GM18498 (cell line): ENCODE results near the gene PSIP1.
"Not testable (repeated sequence)": the region's sequence is repeated elsewhere in the genome, so short reads cannot be mapped to it uniquely, and the experiment has no call there.

Experiments used
- ATAC-seq: cut with Tn5 transposase; IDR thresholded peaks from one replicate; pipeline ENCODE4 v1.9.1; 2021; ENCODE audit warnings: mild to moderate bottlenecking, moderate library complexity; ENCODE audit not compliant: unreplicated experiment

Gene PSIP1

GRCh38 chr9:15510789-15511575 lies at the start of gene PSIP1:
Gene PSIP1, minus strand, starts transcription at chr9:15510970. Its CDS starts 782 bp downstream, at chr9:15510188.
- peak; percentile 84 for ATAC-seq

GRCh38 chr9:15553528-15553898 lies 42.7 kb upstream of the PSIP1 start:
- ATAC-seq = peak; percentile 22

- ATAC-seq = peak; percentile 83
These were observed 42.1 kb upstream of the PSIP1 start, which contains the start of gene CCDC171 for GRCh38 chr9:15552636-15553527. Gene CCDC171, plus strand, starts transcription at chr9:15553043. Its CDS starts 11,046 bp downstream, at chr9:15564089.

GRCh38 chr9:15549611-15550010 lies 38.8 kb upstream of the PSIP1 start:
- no peak for ATAC-seq

DNA sequence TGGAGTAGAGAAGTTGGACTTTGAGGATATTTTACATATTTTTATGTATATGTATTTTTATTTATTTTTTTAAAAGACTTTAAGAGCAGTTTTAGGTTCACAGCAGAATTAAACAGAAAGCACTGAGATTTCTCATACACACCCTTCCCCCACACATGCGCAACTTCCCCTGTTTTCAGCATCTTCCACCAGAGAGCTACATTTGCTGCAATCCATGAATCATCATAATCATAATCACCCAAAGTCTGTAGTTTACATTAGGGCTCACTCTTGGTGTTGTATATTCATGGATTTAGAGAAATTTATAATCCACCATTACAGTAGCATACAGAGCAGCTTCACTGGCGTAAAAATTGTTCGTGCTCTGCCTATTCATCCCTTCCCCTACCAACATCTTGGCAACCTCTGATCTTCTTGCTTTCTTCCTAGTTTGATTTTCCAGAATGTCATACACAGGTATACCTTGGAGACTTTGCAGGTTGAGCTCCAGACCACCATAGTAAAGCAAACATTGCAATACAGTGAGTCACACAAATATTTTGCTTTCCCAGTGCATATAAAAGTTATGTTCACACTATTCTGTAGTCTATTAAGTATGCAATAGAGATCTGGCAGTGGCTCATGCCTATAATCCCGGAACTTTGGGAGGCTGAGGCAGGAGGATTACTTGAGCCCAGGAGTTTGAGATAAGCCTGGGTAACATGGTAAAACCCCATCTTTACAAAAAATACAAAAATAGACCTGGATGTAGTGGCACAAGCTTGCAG lies 32.5 kb upstream of the PSIP1 start:
- no peak for ATAC-seq

- no peak for ATAC-seq
These were observed 31.9 kb upstream of the PSIP1 start for GRCh38 chr9:15542624-15543023.

GRCh38 chr9:15541872-15542271 lies 31.1 kb upstream of the PSIP1 start:
- ATAC-seq = no peak

GRCh38 chr9:15531380-15531779 lies 20.6 kb upstream of the PSIP1 start:
- peak; percentile 23 for ATAC-seq

- ATAC-seq = peak; percentile 89
These were observed 19.0 kb upstream of the PSIP1 start for GRCh38 chr9:15529566-15530324.

DNA sequence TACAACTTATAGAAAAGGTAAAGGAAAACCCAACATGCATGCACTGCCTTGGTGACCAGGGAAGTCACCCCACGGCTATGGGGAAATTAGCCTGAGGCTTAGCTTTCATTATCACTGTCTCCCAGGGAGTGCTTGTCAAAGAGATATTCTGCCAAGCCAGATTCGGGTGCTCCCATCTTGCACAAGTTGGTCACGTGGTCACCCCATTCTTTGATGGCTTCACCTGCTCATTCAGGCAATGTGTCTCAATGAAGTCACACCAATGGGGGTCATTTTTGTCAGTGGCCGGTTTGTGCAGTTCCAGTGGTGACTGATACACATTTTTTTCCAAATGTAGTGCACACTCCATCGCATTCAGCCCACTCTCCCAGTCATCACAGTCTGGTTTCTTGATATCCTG lies 16.3 kb upstream of the PSIP1 start:
- ATAC-seq = not testable (repeated sequence)

- no peak for ATAC-seq
These were observed 15.2 kb upstream of the PSIP1 start for GRCh38 chr9:15525958-15526357.

DNA sequence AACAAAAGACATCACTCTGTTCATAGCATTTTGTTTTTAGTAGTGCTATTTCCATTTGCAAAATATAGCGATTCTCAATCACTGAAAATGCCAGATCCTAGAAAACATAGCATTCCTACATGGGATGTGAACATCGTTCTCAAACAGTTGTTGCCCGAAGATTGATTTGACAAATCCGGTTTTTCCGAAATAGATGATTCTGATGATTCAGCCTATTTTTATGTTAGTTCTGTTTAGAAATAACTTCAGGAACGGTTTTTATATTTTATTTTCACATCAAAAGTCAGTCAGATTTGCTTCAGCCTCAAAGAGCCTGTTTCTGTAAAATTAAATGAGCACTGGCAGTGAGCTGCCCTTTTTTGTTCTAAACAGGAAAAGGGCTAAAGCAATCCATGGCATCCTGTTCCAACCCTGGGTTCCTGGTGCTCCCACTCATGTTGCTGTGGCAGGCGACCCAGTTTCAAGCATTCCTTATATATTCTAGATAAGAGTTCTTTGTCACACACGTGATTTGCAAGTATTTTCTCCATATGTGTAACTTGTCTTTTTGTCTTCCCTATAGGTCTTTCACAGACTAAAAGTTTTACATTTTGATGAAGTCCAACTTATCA lies 14.2 kb upstream of the PSIP1 start:
- no peak for ATAC-seq

DNA sequence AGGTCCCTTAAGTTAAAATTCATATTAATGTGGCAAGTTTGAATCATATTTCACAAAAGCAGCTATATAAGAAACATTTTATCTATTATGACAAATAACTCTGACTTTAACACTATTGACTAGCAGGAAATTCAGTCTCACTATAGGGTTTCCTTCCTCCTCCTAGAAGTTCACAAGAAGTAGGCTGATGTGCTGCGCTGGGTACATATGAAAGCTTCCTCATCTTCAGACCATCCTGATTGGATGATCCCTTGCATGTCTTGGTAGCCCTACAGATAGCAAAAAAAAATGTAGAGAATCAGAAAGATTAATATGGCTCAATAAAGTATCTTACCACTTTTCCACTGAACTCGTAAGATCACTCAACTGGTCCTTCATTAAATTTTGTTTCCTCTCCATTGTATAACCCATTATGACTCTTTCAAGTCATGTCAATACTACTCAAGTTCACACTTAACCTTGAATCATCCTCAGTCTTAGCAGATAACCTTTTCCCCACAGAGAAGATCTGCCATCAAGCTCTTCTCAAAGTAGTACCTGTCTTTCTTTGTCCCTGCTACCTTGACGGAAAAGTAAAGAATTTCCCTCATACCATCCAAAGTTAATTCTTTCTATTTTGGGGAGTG lies 11.5 kb upstream of the PSIP1 start:
- no peak for ATAC-seq

DNA sequence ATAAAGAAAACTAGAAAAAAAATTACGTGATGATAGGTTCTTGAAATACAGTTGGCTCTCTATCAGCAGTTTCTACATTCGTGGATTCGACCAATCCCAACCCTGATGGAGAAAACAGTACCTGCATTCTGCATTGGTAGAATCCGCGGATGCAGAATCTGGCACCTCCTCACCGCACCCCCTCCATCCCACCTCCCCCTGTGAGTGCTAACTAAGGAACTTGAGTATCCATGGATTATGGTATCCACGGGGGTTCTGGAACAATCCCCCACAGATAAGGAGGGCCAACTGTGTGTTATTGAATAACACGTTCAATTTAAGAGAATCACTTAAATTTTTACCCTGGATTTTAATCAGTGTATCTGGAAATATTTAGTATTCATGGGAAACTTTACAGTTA lies 10.5 kb upstream of the PSIP1 start:
- no peak for ATAC-seq

DNA sequence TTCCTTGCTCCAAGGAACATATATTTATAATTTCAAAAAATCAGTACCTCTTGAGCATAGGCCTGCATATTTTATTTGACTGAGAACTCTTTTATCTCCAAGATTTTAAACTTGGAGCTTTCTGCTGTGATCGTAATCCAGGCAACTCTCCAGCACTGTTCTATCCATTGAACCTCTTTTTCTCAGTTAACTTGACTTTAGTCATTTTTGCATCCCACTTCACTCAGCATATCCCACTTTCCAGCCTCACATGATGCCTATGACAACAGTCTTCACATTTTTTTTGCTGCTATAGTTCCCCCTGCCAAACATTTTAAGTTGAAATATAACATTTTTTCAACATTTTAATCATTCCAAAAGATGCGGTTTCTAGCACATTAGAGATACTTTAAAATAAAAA lies 9.1 kb upstream of the PSIP1 start:
- no peak for ATAC-seq

DNA sequence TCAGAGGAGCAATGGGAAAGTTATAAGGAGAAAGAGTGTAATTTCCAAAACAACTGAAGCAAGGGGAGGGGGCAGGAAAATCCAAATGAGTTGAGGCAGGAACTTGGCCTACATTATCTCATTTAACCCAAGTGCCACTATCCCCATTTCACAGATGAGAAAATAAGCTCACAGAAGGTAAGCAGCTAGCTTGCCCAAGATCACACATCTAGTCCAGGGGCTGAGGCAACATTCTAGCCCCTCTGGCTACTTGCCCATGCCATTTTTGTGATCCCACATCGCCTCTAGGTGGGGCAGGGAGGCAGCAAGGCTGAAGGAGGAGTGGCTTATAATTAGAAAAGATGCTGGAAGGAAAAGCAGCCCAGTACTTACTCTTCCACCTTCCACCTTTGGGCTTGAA lies 2.6 kb upstream of the PSIP1 start:
- no peak for ATAC-seq

DNA sequence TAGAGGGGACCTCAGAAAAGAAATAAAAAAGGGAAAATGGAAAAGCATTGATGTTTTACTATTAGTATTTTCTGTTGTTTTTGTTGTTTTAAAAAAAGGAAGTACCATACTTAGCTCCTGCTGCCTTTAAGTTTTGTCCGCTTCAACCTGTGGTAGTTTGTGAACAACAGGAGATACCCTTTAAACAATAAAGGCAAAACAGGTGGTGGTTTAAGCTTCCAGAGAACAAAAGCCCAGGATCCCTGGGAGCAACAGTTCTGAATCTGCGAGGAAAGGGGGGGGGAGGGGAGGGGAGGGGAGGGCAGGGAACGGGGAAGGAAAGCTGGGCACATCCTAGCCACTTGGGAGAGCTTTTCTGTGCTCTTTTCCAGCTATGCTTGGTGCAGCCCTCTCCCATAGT lies 2.1 kb upstream of the PSIP1 start:
- no peak for ATAC-seq

GRCh38 chr9:15512204-15512603 lies 1.4 kb upstream of the PSIP1 start:
- ATAC-seq = no peak

DNA sequence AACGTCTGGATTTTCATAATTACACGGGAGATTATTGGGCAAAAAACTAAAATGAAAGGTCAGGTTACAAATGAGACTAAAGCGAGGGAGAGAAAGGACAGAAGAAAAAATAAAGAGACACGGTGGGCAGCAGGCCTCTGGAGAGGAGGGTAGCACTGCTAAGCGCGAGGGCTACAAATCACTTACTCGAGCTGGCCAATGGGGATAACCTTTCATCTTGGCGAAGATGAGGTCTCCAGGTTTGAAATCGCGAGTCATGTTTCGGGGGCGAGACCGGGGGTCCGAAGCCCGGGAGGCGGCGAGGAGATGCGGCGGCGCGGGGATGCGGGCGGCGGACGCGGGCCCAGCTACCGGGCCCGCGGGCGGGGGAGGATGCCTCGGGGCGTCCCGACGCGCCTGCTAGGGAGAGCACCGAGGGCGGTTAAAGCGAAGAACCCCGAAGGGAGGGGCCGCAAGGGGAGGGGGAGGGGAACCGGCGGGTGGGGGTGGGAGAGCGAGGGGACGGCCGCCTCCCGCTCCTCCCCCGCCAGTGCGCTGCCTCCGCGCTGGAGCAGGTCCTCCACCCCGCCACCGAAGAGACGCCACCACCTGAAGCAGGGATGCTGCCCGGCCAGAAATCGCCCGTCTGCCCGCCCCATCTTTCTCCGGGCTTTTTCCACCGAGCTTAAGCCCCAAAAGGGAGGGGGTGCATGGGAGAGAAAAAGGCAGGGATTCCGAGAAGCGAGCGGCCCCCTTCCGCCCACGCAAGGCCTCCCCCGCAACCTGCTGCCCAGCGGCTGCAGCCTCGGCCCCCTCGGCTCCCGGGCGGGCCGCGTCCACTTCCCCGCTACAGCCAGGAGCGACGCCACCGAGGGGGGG lies 610 bp downstream of the PSIP1 start:
- peak; percentile 48 for ATAC-seq
